ENCODE results near the gene AFP. TPM values are rescaled to one million over a fixed set of nuclear protein-coding genes. Genes with fewer than 3 reads are reported as not detected.

The AFP gene
- total and polyA plus RNA-seq, 2 of the 13 experiments (the other 11 are each of a cell fraction or from before 2014, with no cell fraction given) = 9,434 to 13,105 TPM

- TF ChIP-seq POLR2G (IDR thresholded peaks at IDR 0.05; ENCODE audit: low read depth, low read length) = peak; percentile 54; the same call in 1 of the 2 replicates
- no peak for TF ChIP-seq SP4 (CRISPR knock-in tag; IDR thresholded peaks at IDR 0.05)
- no peak for TF ChIP-seq ZNF382 (CRISPR knock-in tag; IDR thresholded peaks at IDR 0.05; ENCODE audit: borderline replicate concordance)
- TF ChIP-seq ARNT (IDR thresholded peaks at IDR 0.05) = no peak
- no peak for TF ChIP-seq ZNF530 (CRISPR knock-in tag; IDR thresholded peaks at IDR 0.05; ENCODE audit: low read depth)
- peak; percentile 68 for TF ChIP-seq ZNF781 (CRISPR knock-in tag; IDR thresholded peaks at IDR 0.05; ENCODE audit: borderline replicate concordance, not compliant biosample characterization)
- TF ChIP-seq, protein P1, sequence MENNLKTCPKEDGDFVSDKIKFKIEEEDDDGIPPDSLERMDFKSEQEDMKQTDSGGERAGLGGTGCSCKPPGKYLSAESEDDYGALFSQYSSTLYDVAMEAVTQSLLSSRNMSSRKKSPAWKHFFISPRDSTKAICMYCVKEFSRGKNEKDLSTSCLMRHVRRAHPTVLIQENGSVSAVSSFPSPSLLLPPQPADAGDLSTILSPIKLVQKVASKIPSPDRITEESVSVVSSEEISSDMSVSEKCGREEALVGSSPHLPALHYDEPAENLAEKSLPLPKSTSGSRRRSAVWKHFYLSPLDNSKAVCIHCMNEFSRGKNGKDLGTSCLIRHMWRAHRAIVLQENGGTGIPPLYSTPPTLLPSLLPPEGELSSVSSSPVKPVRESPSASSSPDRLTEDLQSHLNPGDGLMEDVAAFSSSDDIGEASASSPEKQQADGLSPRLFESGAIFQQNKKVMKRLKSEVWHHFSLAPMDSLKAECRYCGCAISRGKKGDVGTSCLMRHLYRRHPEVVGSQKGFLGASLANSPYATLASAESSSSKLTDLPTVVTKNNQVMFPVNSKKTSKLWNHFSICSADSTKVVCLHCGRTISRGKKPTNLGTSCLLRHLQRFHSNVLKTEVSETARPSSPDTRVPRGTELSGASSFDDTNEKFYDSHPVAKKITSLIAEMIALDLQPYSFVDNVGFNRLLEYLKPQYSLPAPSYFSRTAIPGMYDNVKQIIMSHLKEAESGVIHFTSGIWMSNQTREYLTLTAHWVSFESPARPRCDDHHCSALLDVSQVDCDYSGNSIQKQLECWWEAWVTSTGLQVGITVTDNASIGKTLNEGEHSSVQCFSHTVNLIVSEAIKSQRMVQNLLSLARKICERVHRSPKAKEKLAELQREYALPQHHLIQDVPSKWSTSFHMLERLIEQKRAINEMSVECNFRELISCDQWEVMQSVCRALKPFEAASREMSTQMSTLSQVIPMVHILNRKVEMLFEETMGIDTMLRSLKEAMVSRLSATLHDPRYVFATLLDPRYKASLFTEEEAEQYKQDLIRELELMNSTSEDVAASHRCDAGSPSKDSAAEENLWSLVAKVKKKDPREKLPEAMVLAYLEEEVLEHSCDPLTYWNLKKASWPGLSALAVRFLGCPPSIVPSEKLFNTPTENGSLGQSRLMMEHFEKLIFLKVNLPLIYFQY (CRISPR knock-in tag; IDR thresholded peaks at IDR 0.05; ENCODE audit: borderline replicate concordance) = no peak
- no peak for TF ChIP-seq ZNF3 (CRISPR knock-in tag; IDR thresholded peaks at IDR 0.05)
- TF ChIP-seq TCF12 (IDR thresholded peaks at IDR 0.05) = no peak
- TF ChIP-seq TCF12 (CRISPR knock-in tag; IDR thresholded peaks at IDR 0.05) = no peak
- TF ChIP-seq, protein P2, sequence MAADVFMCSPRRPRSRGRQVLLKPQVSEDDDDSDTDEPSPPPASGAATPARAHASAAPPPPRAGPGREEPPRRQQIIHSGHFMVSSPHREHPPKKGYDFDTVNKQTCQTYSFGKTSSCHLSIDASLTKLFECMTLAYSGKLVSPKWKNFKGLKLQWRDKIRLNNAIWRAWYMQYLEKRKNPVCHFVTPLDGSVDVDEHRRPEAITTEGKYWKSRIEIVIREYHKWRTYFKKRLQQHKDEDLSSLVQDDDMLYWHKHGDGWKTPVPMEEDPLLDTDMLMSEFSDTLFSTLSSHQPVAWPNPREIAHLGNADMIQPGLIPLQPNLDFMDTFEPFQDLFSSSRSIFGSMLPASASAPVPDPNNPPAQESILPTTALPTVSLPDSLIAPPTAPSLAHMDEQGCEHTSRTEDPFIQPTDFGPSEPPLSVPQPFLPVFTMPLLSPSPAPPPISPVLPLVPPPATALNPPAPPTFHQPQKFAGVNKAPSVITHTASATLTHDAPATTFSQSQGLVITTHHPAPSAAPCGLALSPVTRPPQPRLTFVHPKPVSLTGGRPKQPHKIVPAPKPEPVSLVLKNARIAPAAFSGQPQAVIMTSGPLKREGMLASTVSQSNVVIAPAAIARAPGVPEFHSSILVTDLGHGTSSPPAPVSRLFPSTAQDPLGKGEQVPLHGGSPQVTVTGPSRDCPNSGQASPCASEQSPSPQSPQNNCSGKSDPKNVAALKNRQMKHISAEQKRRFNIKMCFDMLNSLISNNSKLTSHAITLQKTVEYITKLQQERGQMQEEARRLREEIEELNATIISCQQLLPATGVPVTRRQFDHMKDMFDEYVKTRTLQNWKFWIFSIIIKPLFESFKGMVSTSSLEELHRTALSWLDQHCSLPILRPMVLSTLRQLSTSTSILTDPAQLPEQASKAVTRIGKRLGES (CRISPR knock-in tag; IDR thresholded peaks at IDR 0.05; ENCODE audit: borderline replicate concordance) = no peak
- TF ChIP-seq NRL (CRISPR knock-in tag; IDR thresholded peaks at IDR 0.05; ENCODE audit: borderline replicate concordance) = no peak
- TF ChIP-seq, protein P3, sequence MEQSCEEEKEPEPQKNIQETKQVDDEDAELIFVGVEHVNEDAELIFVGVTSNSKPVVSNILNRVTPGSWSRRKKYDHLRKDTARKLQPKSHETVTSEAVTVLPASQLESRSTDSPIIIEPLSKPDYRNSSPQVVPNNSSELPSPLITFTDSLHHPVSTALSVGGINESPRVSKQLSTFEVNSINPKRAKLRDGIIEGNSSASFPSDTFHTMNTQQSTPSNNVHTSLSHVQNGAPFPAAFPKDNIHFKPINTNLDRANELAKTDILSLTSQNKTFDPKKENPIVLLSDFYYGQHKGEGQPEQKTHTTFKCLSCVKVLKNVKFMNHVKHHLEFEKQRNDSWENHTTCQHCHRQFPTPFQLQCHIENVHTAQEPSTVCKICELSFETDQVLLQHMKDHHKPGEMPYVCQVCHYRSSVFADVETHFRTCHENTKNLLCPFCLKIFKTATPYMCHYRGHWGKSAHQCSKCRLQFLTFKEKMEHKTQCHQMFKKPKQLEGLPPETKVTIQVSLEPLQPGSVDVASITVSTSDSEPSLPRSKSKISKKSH (CRISPR knock-in tag; IDR thresholded peaks at IDR 0.05; ENCODE audit: borderline replicate concordance) = no peak
- no peak for TF ChIP-seq GPN1 (CRISPR knock-in tag; IDR thresholded peaks at IDR 0.05; ENCODE audit: borderline replicate concordance)
- no peak for TF ChIP-seq RORA (CRISPR knock-in tag; IDR thresholded peaks at IDR 0.05)
- TF ChIP-seq POLR2A (IDR thresholded peaks at IDR 0.05; ENCODE audit: insufficient read depth in 1 of 2, low read depth in 2 of 2, low read length in 2 of 2) = peak; percentile 65 to 67
- no peak for TF ChIP-seq ZNF20 (CRISPR knock-in tag; IDR thresholded peaks at IDR 0.05)
- TF ChIP-seq CHD4 (IDR thresholded peaks at IDR 0.05; ENCODE audit: borderline replicate concordance, low read length) = no peak
- no peak for TF ChIP-seq ZNF326 (CRISPR knock-in tag; IDR thresholded peaks at IDR 0.05; ENCODE audit: borderline replicate concordance)
- peak; percentile 79 for TF ChIP-seq POLR2AphosphoS5 (IDR thresholded peaks at IDR 0.05; ENCODE audit: low read depth, low read length)
- no peak for TF ChIP-seq ELF4 (CRISPR knock-in tag; IDR thresholded peaks at IDR 0.05; ENCODE audit: borderline replicate concordance)
- TF ChIP-seq MYNN (CRISPR knock-in tag; IDR thresholded peaks at IDR 0.05; ENCODE audit: low read depth) = no peak
Measured at GRCh38 chr4:73451981-73452747, 16.1 kb downstream of the AFP start (continued).
